HG02884 (cell line): ENCODE data around the gene FAM114A1.

Source experiments
- ATAC-seq: cut with Tn5 transposase; IDR thresholded peaks from one replicate; pipeline ENCODE4 v1.9.1; 2021; ENCODE audit warnings: mild to moderate bottlenecking, moderate library complexity; ENCODE audit not compliant: unreplicated experiment

FAM114A1 gene

GRCh38 chr4:38867478-38868058 is at the start of gene FAM114A1:
FAM114A1 (plus strand) TSS chr4:38867806; CDS start chr4:38878079, 10,273 bp downstream.
- ATAC-seq = peak; percentile 77

GRCh38 chr4:38818441-38818976 is 49.1 kb upstream of the FAM114A1 start:
- ATAC-seq = peak; percentile 55

GRCh38 chr4:38819569-38819968 is 48.0 kb upstream of the FAM114A1 start:
- ATAC-seq = no peak

- ATAC-seq = no peak
Observed at GRCh38 chr4:38820329-38821061, 47.1 kb upstream of the FAM114A1 start.

- ATAC-seq = no peak
Observed at GRCh38 chr4:38821739-38822138, 45.9 kb upstream of the FAM114A1 start.

- no peak for ATAC-seq
Observed at GRCh38 chr4:38822748-38823303, 44.8 kb upstream of the FAM114A1 start.

GRCh38 chr4:38823766-38824165 is 43.8 kb upstream of the FAM114A1 start:
- no peak for ATAC-seq

- no peak for ATAC-seq
Observed at GRCh38 chr4:38829237-38829636, 38.4 kb upstream of the FAM114A1 start.

GRCh38 chr4:38831653-38832052 is 36.0 kb upstream of the FAM114A1 start:
- no peak for ATAC-seq

GRCh38 chr4:38832206-38832605 is 35.4 kb upstream of the FAM114A1 start:
- ATAC-seq = no peak

GRCh38 chr4:38832624-38833528 is 34.7 kb upstream of the FAM114A1 start:
- ATAC-seq = no peak

GRCh38 chr4:38834570-38834969 is 33.0 kb upstream of the FAM114A1 start:
- ATAC-seq = no peak

GRCh38 chr4:38837334-38837733 is 30.3 kb upstream of the FAM114A1 start:
- ATAC-seq = no peak

GRCh38 chr4:38837849-38838248 is 29.8 kb upstream of the FAM114A1 start:
- ATAC-seq = no peak

GRCh38 chr4:38842994-38843393 is 24.6 kb upstream of the FAM114A1 start:
- ATAC-seq = no peak

- no peak for ATAC-seq
Observed at GRCh38 chr4:38846015-38846414, 21.6 kb upstream of the FAM114A1 start.

GRCh38 chr4:38855466-38855865 is 12.1 kb upstream of the FAM114A1 start:
- ATAC-seq = no peak

- no peak for ATAC-seq
Observed at GRCh38 chr4:38856046-38856445, 11.6 kb upstream of the FAM114A1 start.

- ATAC-seq = no peak
Observed at GRCh38 chr4:38856524-38857337, 10.9 kb upstream of the FAM114A1 start, which contains the start of gene TLR6. TLR6 (minus strand) TSS chr4:38856817; CDS start chr4:38829473, 27,344 bp downstream.
